Measurements from ENCODE around the gene HSD17B8. TPM values are rescaled to one million over a fixed set of nuclear protein-coding genes. Genes with fewer than 3 reads are reported as not detected.

Gene HSD17B8
- total and polyA plus RNA-seq, 2 experiments from 2014 or later: 4.3 to 8.9 TPM

GRCh38 chr6:33181141-33181540 is 23.3 kb upstream of the HSD17B8 start (continued):
- TF ChIP-seq REST (IDR thresholded peaks at IDR 0.05; ENCODE audit: unreplicated experiment) (no peak), CREB1 (CRISPR knock-in tag; IDR thresholded peaks at IDR 0.05; ENCODE audit: low read depth) (no peak)

- H3K4me3 Mint-ChIP-seq: no peak overlapping the region
- peaks cover 14% of the 10 kb centered on the region; the same call in 1 of the 2 replicates for H3K9me2 ChIP-seq (ENCODE audit: insufficient read depth)
- H3K4me3 ChIP-seq: no peak overlapping the region
- no peaks in the 10 kb centered on the region for H3K4me1 ChIP-seq (ENCODE audit: insufficient read depth)
- H3K9me3 Mint-ChIP-seq: no peaks in the 10 kb centered on the region
- ATAC-seq: no peak
- no peak overlapping the region for H3K27ac Mint-ChIP-seq
- H3F3A ChIP-seq (replicated peaks; ENCODE audit: low read depth): no peaks in the 10 kb centered on the region
- no peak overlapping the region for H3K27ac ChIP-seq (ENCODE audit: low read depth)
- DNase-seq (ENCODE audit: low spot score): no peak
- H2AFZ ChIP-seq: peak overlapping the region; percentile 89
- peaks cover 13% of the 10 kb centered on the region for H3K4me1 Mint-ChIP-seq
- H3K79me2 ChIP-seq (replicated peaks; ENCODE audit: insufficient read depth): no peaks in the 10 kb centered on the region
- no peaks in the 10 kb centered on the region for H3K27me3 ChIP-seq (ENCODE audit: insufficient read depth)
- H3K27me3 Mint-ChIP-seq (ENCODE audit: insufficient read depth, low read depth, poor library complexity): peaks cover 14% of the 10 kb centered on the region
- H3K4me2 ChIP-seq: no peak overlapping the region
- no peaks in the 10 kb centered on the region; the same call in 2 of the 3 replicates for H3K36me3 Mint-ChIP-seq (ENCODE audit: low read depth)
- no peaks in the 10 kb centered on the region for H4K20me1 ChIP-seq (replicated peaks; ENCODE audit: insufficient read depth)
- no peaks in the 10 kb centered on the region for H3K36me3 ChIP-seq (ENCODE audit: insufficient read depth)
- TF ChIP-seq EZH2phosphoT487 (IDR thresholded peaks at IDR 0.05; ENCODE audit: unreplicated experiment): no peak
- TF ChIP-seq POLR2AphosphoS5 (IDR thresholded peaks at IDR 0.05; ENCODE audit: low read depth): no peak
- no peak for TF ChIP-seq ZNF462 (CRISPR knock-in tag; IDR thresholded peaks at IDR 0.05)
- TF ChIP-seq STAT1 (IDR thresholded peaks at IDR 0.05; ENCODE audit: unreplicated experiment): no peak
- no peak for TF ChIP-seq JUNB (IDR thresholded peaks at IDR 0.05; ENCODE audit: unreplicated experiment)
- no peak for TF ChIP-seq NANOG (IDR thresholded peaks at IDR 0.05; ENCODE audit: borderline replicate concordance)
- TF ChIP-seq EZH2 (IDR thresholded peaks at IDR 0.05; ENCODE audit: low read depth, unreplicated experiment): no peak
- no peak for TF ChIP-seq REST (IDR thresholded peaks at IDR 0.05; ENCODE audit: unreplicated experiment)
- no peak for TF ChIP-seq CREB1 (CRISPR knock-in tag; IDR thresholded peaks at IDR 0.05; ENCODE audit: low read depth)
- TF ChIP-seq ZNF331 (CRISPR knock-in tag; IDR thresholded peaks at IDR 0.05; ENCODE audit: low read depth): no peak
- no peak for TF ChIP-seq ZNF114 (CRISPR knock-in tag; IDR thresholded peaks at IDR 0.05)
Observed at GRCh38 chr6:33183071-33183683, 21.3 kb upstream of the HSD17B8 start.

Measured in GM23338 (cell line).